HepG2 (cell line): Measurements from ENCODE around the gene S100A7. TPM values are rescaled to one million over a fixed set of nuclear protein-coding genes. Genes with fewer than 3 reads are reported as not detected.

ENCODE experiments used
- ATAC-seq: fragments of 200-7000 bp; cut with Tn5 transposase; 3 replicates; pipeline ENCODE4 v1.9.1; 2020; ENCODE audit warnings: mild to moderate bottlenecking, moderate library complexity
- BruUV-seq: library from RNA; stranded (reverse); fragments of 400-500 nt; replicated peaks from 2 replicates; lab custom pipeline; 2021; lab: Mats Ljungman, UMichigan
- CTCF ChIA-PET: fragments of 300-600 bp; formaldehyde crosslinking; extraction: SDS; loops from one replicate; lab custom pipeline; 2021; ENCODE audit warnings: low total read pairs, inconsistent platforms, low intra/inter-chr PET ratio; lab: Yijun Ruan, JAX
- POLR2A ChIA-PET: fragments of 350-600 bp; sonication (Branson Sonifier 250); formaldehyde crosslinking; loops from one replicate; lab custom pipeline; 2020; ENCODE audit warnings: antibody characterized with exemption, inconsistent platforms; lab: Yijun Ruan, JAX
- DNase-seq: peaks from one replicate; pipeline ENCODE4 v3.0.0-alpha.2; 2015; ENCODE audit warnings: low spot score
- FAIRE-seq: peaks from 3 replicates; lab custom pipeline; 2011; peaks lifted over from hg19 to GRCh38; lab: Jason Lieb, UNC
- H2AFZ ChIP-seq: one replicate; pipeline ENCODE4 v1.6.1; 2011; ENCODE audit warnings: low read length, inconsistent platforms
- H3K27ac ChIP-seq: fragments of 300-600 bp; 3 replicates; pipeline ENCODE4 v1.8.0; 2011; ENCODE audit warnings: mixed run types, mild to moderate bottlenecking, mixed read lengths, low read length, inconsistent platforms; ENCODE audit not compliant: insufficient read depth; ENCODE audit errors: extremely low read length
- H3K27me3 ChIP-seq, 2 experiments: fragments of 200-600 bp in 1 of 2; 2 replicates in 1 of 2; 3 replicates in 1 of 2; pipeline versions ENCODE4 v1.6.0 to v1.8.0; 2011; ENCODE audit warnings: low read length in 2 of 2, mild to moderate bottlenecking in 2 of 2, moderate library complexity in 2 of 2, inconsistent platforms in 1 of 2; ENCODE audit not compliant: insufficient read depth in 2 of 2, control insufficient read depth in 1 of 2
- H3K36me3 ChIP-seq, 2 experiments: fragments of 200-600 bp in 1 of 2; replicated peaks in 1 of 2; 2 replicates in 1 of 2; 3 replicates in 1 of 2; pipeline versions ENCODE4 v1.5.1 to v1.8.0; 2011; ENCODE audit warnings: low read length in 2 of 2, inconsistent platforms in 1 of 2; ENCODE audit not compliant: insufficient read depth in 2 of 2, control insufficient read depth in 1 of 2
- H3K4me1 ChIP-seq: 2 replicates; pipeline ENCODE4 v1.5.1; 2012; ENCODE audit warnings: low read length, inconsistent platforms; ENCODE audit not compliant: insufficient read depth
- H3K4me2 ChIP-seq: 2 replicates; pipeline ENCODE4 v1.6.0; 2011; ENCODE audit warnings: low read depth, low read length, inconsistent platforms
- H3K4me3 ChIP-seq, 3 experiments: fragments of 200-600 bp in 1 of 3; sonication (generic), shearing (Covaris generic) in 1 of 3; replicated peaks in 1 of 3; 2 replicates each; pipeline ENCODE4 v1.5.1; 2011 to 2016; ENCODE audit warnings: low read length in 3 of 3, inconsistent platforms in 2 of 3, low read depth in 2 of 3, mild to moderate bottlenecking in 2 of 3, control low read depth in 1 of 3, mixed read lengths in 1 of 3; ENCODE audit not compliant: insufficient read depth in 1 of 3
- H3K79me2 ChIP-seq: one replicate; pipeline ENCODE4 v1.6.1; 2011; ENCODE audit warnings: low read length, inconsistent platforms; ENCODE audit not compliant: insufficient read depth
- H3K9ac ChIP-seq: 2 replicates; pipeline ENCODE4 v1.6.0; 2011; ENCODE audit warnings: mild to moderate bottlenecking, low read depth, low read length, inconsistent platforms; ENCODE audit not compliant: insufficient read depth
- H3K9me3 ChIP-seq: 2 replicates; pipeline ENCODE4 v1.5.1; 2012; ENCODE audit warnings: mild to moderate bottlenecking, low read length
- H4K20me1 ChIP-seq: 2 replicates; pipeline ENCODE4 v1.6.0; 2011; ENCODE audit warnings: inconsistent platforms, mild to moderate bottlenecking, low read length, moderate library complexity; ENCODE audit not compliant: insufficient read depth
- GTF3A ChIP-seq: sonication (generic); formaldehyde crosslinking; conservative IDR thresholded peaks from 2 replicates; pipeline ENCODE4 v1.4.0; 2020; ENCODE audit warnings: mild to moderate bottlenecking, missing genetic modification reagents
- HOXA5 ChIP-seq: sonication (generic); formaldehyde crosslinking; IDR thresholded peaks from 2 replicates; pipeline ENCODE4 v1.4.0; 2020; ENCODE audit warnings: missing genetic modification reagents
- NR1H2 ChIP-seq: sonication (generic); formaldehyde crosslinking; IDR thresholded peaks from 2 replicates; pipeline ENCODE4 v1.8.1; 2022; ENCODE audit warnings: low read depth, missing genetic modification reagents, borderline replicate concordance
- POLR2AphosphoS2 ChIP-seq: IDR thresholded peaks from 2 replicates; pipeline ENCODE4 v1.6.1; 2011; ENCODE audit warnings: low read depth, low read length, improper control_type of control experiment
- RXRB ChIP-seq: IDR thresholded peaks from 2 replicates; pipeline ENCODE4 v1.6.1; 2016; ENCODE audit warnings: borderline replicate concordance, missing genetic modification reagents, missing compliant biosample characterization
- SMARCE1 ChIP-seq: fragments of 450-650 bp; IDR thresholded peaks from 2 replicates; pipeline ENCODE4 v1.6.1; 2017; ENCODE audit warnings: borderline replicate concordance
- ZNF24 ChIP-seq: fragments of 450-650 bp; IDR thresholded peaks from 2 replicates; pipeline ENCODE4 v1.6.1; 2017; ENCODE audit warnings: antibody characterized with exemption, mild to moderate bottlenecking
- ZNF253 ChIP-seq: sonication (generic); formaldehyde crosslinking; IDR thresholded peaks from 2 replicates; pipeline ENCODE4 v1.8.0; 2022; ENCODE audit warnings: mild to moderate bottlenecking, missing genetic modification reagents, borderline replicate concordance
- ZNF660 ChIP-seq: sonication (generic); formaldehyde crosslinking; IDR thresholded peaks from 2 replicates; pipeline ENCODE4 v1.5.1; 2020; ENCODE audit warnings: mild to moderate bottlenecking, low read depth, missing genetic modification reagents, borderline replicate concordance
- WGBS: methylation state at CpG from one replicate; pipeline ENCODE4 v1.1.6; 2017; ENCODE audit warnings: low lambda C conversion rate; 5-methylcytosine and 5-hydroxymethylcytosine counted together
- in situ Hi-C: cut with HindIII; loops from 2 replicates; pipeline ENCODE4 v1.10.0; 2017; ENCODE audit warnings: low pct_unique_long_range_greater_than_20kb; ENCODE audit not compliant: extremely low pct_ligation_motif_present
- intact Hi-C: fragments of 100-400 bp; cut with micrococcal nuclease; formaldehyde crosslinking; loops from one replicate; pipeline ENCODE4 v1.10.0; 2022; ENCODE audit not compliant: unreplicated experiment
- polyA plus RNA-seq, 8 experiments: library from polyadenylated mRNA; depleted of rRNA in 3 of 8; stranded (reverse) in 7 of 8; unstranded in 1 of 8; fragments of >200 nt; fragmentation: Illumina TruSeq in 4 of 8; extraction: Trizol in 4 of 8; gene quantifications; 2 replicates each; pipeline versions ENCODE4 v1.2.1 to v1.2.3, GENCODE V29; 2011 to 2016; ENCODE audit warnings: low read depth in 4 of 8, missing spikeins in 1 of 8, mixed read lengths in 1 of 8; ENCODE audit not compliant: insufficient read depth in 1 of 8
- total RNA-seq, 5 experiments: library from RNA; depleted of rRNA; stranded (reverse); fragments of >200 nt; fragmentation: Illumina TruSeq; extraction: Trizol; gene quantifications; 2 replicates each; pipeline ENCODE4 v1.2.3, GENCODE V29; 2016; ENCODE audit warnings: low read depth in 1 of 5
- TF ChIP-seq, protein P1 (sequence below): IDR thresholded peaks from 2 replicates; pipeline ENCODE4 v1.6.1; 2018; ENCODE audit warnings: missing genetic modification reagents
- TF ChIP-seq, protein P2 (sequence below): fragments of 450-650 bp; IDR thresholded peaks from 2 replicates; pipeline ENCODE4 v1.6.1; 2016
- TF ChIP-seq, protein P3 (sequence below): sonication (generic); formaldehyde crosslinking; IDR thresholded peaks from 2 replicates; pipeline ENCODE4 v1.5.0; 2020; ENCODE audit warnings: missing genetic modification reagents

The S100A7 gene
- total and polyA plus RNA-seq, 2 of the 13 experiments (the other 11 are each of a cell fraction or from before 2014, with no cell fraction given), result not detected

DNA sequence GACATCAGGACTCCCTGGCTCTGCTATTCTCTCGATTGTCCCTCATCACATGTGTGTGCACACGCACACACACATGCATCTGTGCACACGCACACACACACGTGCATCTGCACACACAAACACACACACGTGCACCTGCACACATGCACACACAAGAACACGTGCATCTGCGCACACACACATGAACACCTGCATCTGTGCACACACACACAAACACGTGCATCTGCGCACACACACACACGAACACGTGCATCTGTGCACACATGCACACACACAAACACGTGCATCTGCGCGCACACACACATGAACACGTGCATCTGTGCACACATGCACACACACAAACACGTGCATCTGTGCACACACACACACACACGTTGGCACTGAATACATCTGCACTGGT is 29.4 kb downstream of the S100A7 start:
- FAIRE-seq, result no peak
- no peaks in the 10 kb centered on the region for H3K27me3 ChIP-seq
- no peaks in the 10 kb centered on the region for H3K36me3 ChIP-seq
- no peak for ATAC-seq
- H3K9ac ChIP-seq, result no peak overlapping the region
- H2AFZ ChIP-seq, result no peak overlapping the region
- in situ Hi-C loops (no loop called here), intact Hi-C loops (no loop called here)
- H4K20me1 ChIP-seq, result no peaks in the 10 kb centered on the region
- DNase-seq, result no peak
- H3K9me3 ChIP-seq, result no peaks in the 10 kb centered on the region
- TF ChIP-seq, protein P1, sequence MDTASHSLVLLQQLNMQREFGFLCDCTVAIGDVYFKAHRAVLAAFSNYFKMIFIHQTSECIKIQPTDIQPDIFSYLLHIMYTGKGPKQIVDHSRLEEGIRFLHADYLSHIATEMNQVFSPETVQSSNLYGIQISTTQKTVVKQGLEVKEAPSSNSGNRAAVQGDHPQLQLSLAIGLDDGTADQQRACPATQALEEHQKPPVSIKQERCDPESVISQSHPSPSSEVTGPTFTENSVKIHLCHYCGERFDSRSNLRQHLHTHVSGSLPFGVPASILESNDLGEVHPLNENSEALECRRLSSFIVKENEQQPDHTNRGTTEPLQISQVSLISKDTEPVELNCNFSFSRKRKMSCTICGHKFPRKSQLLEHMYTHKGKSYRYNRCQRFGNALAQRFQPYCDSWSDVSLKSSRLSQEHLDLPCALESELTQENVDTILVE (CRISPR knock-in tag), result no peak
- no peak for TF ChIP-seq ZNF660 (CRISPR knock-in tag)
- TF ChIP-seq, protein P2, sequence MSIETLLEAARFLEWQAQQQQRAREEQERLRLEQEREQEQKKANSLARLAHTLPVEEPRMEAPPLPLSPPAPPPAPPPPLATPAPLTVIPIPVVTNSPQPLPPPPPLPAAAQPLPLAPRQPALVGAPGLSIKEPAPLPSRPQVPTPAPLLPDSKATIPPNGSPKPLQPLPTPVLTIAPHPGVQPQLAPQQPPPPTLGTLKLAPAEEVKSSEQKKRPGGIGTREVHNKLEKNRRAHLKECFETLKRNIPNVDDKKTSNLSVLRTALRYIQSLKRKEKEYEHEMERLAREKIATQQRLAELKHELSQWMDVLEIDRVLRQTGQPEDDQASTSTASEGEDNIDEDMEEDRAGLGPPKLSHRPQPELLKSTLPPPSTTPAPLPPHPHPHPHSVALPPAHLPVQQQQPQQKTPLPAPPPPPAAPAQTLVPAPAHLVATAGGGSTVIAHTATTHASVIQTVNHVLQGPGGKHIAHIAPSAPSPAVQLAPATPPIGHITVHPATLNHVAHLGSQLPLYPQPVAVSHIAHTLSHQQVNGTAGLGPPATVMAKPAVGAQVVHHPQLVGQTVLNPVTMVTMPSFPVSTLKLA, result peak; percentile 100
- H3K79me2 ChIP-seq, result no peaks in the 10 kb centered on the region
- no TSS peak for BruUV-seq
- H3K4me2 ChIP-seq, result no peak overlapping the region
- H3K4me3 ChIP-seq, result no peak overlapping the region
- ChIA-PET POLR2A (no interaction called here), CTCF (no interaction called here)
- H3K4me1 ChIP-seq, result no peaks in the 10 kb centered on the region
- 21% methylated on average over 14 of the region's 17 CpGs for WGBS
- H3K27ac ChIP-seq, result no peak overlapping the region

DNA sequence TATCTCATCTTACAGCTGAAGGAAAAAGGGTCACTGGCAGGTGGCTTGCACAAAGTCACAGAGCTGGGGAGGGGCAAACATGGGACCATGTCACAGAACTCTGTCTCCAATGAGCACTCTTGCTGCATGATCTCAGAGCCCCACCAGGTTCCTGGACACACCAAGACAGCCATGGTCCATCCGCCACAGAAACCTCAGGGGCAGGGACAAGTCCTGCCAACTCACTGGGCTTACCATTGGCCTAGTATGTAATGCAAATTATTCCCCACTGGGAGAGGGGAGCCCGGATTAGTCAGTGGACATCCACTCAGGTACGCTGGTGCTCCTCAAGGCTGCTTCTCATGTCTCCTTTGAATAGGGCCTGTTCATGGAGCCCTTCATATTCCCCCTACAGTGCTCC is 29.9 kb downstream of the S100A7 start:
- Histone ChIP-seq H3K79me2 (no peaks in the 10 kb centered on the region), H3K4me3 (no peak overlapping the region), H3K27ac (no peak overlapping the region), H3K4me1 (no peaks in the 10 kb centered on the region), H4K20me1 (no peaks in the 10 kb centered on the region), H3K27me3 (no peaks in the 10 kb centered on the region), H3K9ac (no peak overlapping the region), H2AFZ (no peak overlapping the region), H3K4me2 (no peak overlapping the region), H3K9me3 (no peaks in the 10 kb centered on the region), H3K36me3 (no peaks in the 10 kb centered on the region)
- intact Hi-C loops, result no loop called here
- CTCF ChIA-PET, result no interaction called here
- DNase-seq, result no peak
- no peak for ATAC-seq
- POLR2A ChIA-PET, result no interaction called here
- in situ Hi-C loops, result no loop called here
- no peak for TF ChIP-seq ZNF253 (CRISPR knock-in tag)
- TF ChIP-seq, protein P3, sequence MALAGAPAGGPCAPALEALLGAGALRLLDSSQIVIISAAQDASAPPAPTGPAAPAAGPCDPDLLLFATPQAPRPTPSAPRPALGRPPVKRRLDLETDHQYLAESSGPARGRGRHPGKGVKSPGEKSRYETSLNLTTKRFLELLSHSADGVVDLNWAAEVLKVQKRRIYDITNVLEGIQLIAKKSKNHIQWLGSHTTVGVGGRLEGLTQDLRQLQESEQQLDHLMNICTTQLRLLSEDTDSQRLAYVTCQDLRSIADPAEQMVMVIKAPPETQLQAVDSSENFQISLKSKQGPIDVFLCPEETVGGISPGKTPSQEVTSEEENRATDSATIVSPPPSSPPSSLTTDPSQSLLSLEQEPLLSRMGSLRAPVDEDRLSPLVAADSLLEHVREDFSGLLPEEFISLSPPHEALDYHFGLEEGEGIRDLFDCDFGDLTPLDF (CRISPR knock-in tag), result no peak
- no peak for TF ChIP-seq POLR2AphosphoS2
- no peak for TF ChIP-seq SMARCE1
- TF ChIP-seq GTF3A (CRISPR knock-in tag), result no peak
- TF ChIP-seq NR1H2, result no peak
- TF ChIP-seq HOXA5 (CRISPR knock-in tag), result no peak
- no peak for TF ChIP-seq ZNF24
- TF ChIP-seq RXRB, result no peak
- BruUV-seq, result no TSS peak
- WGBS, result no CpG with 5 or more reads among the region's 3 CpGs
- FAIRE-seq, result no peak
